CD4-positive, alpha-beta T cell (primary cell): ENCODE measurements around the gene BCL11B. TPM values are rescaled to one million over a fixed set of nuclear protein-coding genes. Genes with fewer than 3 reads are reported as not detected.
A peak's percentile ranks its signal among the peaks of the same experiment; 100 is the strongest.

Experiments used
- ATAC-seq: fragments of 200-7000 bp; cut with Tn5 transposase; one replicate; pipeline ENCODE4 v1.10.0; 2022; ENCODE audit warnings: mild to moderate bottlenecking; ENCODE audit not compliant: poor library complexity
- CTCF ChIA-PET: fragments of 350-600 bp; sonication (Branson Sonifier 250); formaldehyde crosslinking; loops from one replicate; lab custom pipeline; 2021; ENCODE audit warnings: antibody characterized with exemption, inconsistent platforms; lab: Charles Lee
- POLR2A ChIA-PET: fragments of 350-600 bp; sonication (Branson Sonifier 250); formaldehyde crosslinking; loops from one replicate; lab custom pipeline; 2021; ENCODE audit warnings: antibody characterized with exemption, inconsistent platforms; lab: Charles Lee
- DNase-seq, 14 experiments: peaks; one replicate each; pipeline ENCODE4 v3.0.0-alpha.2; 2013 to 2020; ENCODE audit warnings: mixed read lengths in 2 of 14
- H3K27ac ChIP-seq, 2 donors: one replicate each; pipeline versions ENCODE4 v1.5.1 to v1.7.0; 2013; ENCODE audit warnings: low read length in 2 of 2, low read depth in 1 of 2, mild to moderate bottlenecking in 1 of 2
- H3K27me3 ChIP-seq, 2 experiments: 1 replicate in 1 of 2; 2 replicates in 1 of 2; pipeline versions ENCODE4 v1.6.1 to v1.7.0; 2013; ENCODE audit warnings: low read length in 2 of 2, control low read depth in 1 of 2, mild to moderate bottlenecking in 1 of 2, moderate library complexity in 1 of 2; ENCODE audit not compliant: insufficient read depth in 2 of 2, control insufficient read depth in 1 of 2
- H3K36me3 ChIP-seq: one replicate; pipeline ENCODE4 v1.6.1; 2013; ENCODE audit warnings: low read length, control low read depth; ENCODE audit not compliant: insufficient read depth
- H3K4me1 ChIP-seq: one replicate; pipeline ENCODE4 v1.6.1; 2013; ENCODE audit warnings: low read length, control low read depth; ENCODE audit not compliant: insufficient read depth
- H3K4me3 ChIP-seq: one replicate; pipeline ENCODE4 v1.5.1; 2013; ENCODE audit warnings: mild to moderate bottlenecking, low read length, moderate library complexity
- H3K9me3 ChIP-seq, 2 experiments: 1 replicate in 1 of 2; 2 replicates in 1 of 2; pipeline versions ENCODE4 v1.6.1 to v1.7.0; 2013; ENCODE audit warnings: low read length in 2 of 2, mild to moderate bottlenecking in 2 of 2, control low read depth in 1 of 2, moderate library complexity in 1 of 2; ENCODE audit not compliant: control insufficient read depth in 1 of 2, insufficient read depth in 1 of 2
- H3K27ac Mint-ChIP-seq: one replicate; pipeline ENCODE4 v1.8.0; 2020; ENCODE audit warnings: mixed read lengths
- H3K27me3 Mint-ChIP-seq: one replicate; pipeline ENCODE4 v1.8.0; 2021; ENCODE audit warnings: mixed read lengths
- H3K36me3 Mint-ChIP-seq: one replicate; pipeline ENCODE4 v1.8.0; 2021; ENCODE audit warnings: low read depth, mixed read lengths
- H3K4me1 Mint-ChIP-seq: one replicate; pipeline ENCODE4 v1.8.0; 2021; ENCODE audit warnings: low read depth, mixed read lengths
- H3K4me3 Mint-ChIP-seq: one replicate; pipeline ENCODE4 v1.8.0; 2020; ENCODE audit warnings: mild to moderate bottlenecking, mixed read lengths
- H3K9me3 Mint-ChIP-seq: one replicate; pipeline ENCODE4 v1.8.0; 2020; ENCODE audit warnings: mixed read lengths
- intact Hi-C, 2 experiments: fragments of 100-400 bp; cut with DNase I in 1 of 2; cut with micrococcal nuclease in 1 of 2; formaldehyde crosslinking; loops; one replicate each; pipeline versions ENCODE4 v1.15.1 to v1.9.0; 2023 to 2025; cut with DNase I, micrococcal nuclease
- total RNA-seq, 174 experiments: library from RNA in 2 of 174; stranded (reverse) in 2 of 174; gene quantifications; one replicate each; pipeline ENCODE4 v1.2.3 and lab custom pipeline; 2021 to 2026
- TF ChIP-seq, protein P1 (sequence below): fragments of 200-600 bp; IDR thresholded peaks from one replicate; pipeline ENCODE4 v1.8.0; 2022; ENCODE audit warnings: antibody characterized with exemption, mild to moderate bottlenecking

Gene BCL11B
- total RNA-seq, 2 experiments from 2014 or later, result 244 to 254 TPM

DNA sequence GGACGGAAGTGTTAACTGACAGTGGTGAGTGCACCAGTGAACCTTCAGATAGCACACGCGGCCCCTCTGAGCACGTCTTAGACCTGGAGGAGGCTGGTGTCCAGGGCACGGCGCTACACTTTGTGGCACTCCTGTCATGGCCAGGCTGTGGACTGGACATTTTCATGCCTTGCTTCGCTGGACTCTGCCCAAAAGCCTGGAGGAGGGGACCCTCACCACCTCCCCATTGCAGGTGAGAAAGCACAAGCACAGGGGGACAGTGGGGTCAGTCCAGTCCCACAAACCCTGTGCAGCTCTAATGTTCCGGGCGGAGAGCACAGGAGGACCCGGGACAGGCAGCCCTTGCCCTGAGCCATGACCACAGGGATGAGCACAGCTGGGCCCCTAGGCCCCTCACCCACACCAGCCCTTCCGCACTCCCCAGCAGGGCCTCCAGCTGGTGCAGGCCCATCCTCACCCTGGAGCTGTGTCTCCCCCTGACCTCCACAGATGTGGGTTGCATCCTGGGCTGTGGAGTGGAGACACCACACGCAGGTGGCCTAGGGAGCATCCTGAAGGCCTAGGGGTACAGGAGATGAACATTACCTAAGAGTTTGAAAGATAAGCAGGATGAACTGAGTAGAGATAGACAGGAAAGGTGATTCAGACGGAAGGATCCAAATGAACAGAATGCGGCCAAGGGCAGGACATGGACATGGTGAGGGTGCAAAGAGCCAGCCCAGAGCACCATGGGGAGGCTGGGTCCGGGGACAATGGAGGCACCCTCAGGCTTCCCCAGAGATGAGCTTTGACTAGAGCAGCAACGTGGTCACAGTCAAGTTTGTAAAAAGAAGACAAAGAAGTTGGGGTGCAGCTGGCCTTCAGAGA, 132.8 kb downstream of the BCL11B start:
- Histone ChIP-seq H3K36me3 (no peaks in the 10 kb centered on the region), H3K27ac (no peak overlapping the region), H3K4me1 (peaks cover 15% of the 10 kb centered on the region), H3K27me3 (no peaks in the 10 kb centered on the region), H3K9me3 (no peaks in the 10 kb centered on the region), H3K4me3 (no peak overlapping the region)
- Mint-ChIP-seq H3K4me3 (no peak overlapping the region), H3K27ac (no peak overlapping the region), H3K27me3 (no peaks in the 10 kb centered on the region), H3K9me3 (no peaks in the 10 kb centered on the region), H3K36me3 (no peaks in the 10 kb centered on the region), H3K4me1 (peaks cover 18% of the 10 kb centered on the region)
- TF ChIP-seq, protein P1, sequence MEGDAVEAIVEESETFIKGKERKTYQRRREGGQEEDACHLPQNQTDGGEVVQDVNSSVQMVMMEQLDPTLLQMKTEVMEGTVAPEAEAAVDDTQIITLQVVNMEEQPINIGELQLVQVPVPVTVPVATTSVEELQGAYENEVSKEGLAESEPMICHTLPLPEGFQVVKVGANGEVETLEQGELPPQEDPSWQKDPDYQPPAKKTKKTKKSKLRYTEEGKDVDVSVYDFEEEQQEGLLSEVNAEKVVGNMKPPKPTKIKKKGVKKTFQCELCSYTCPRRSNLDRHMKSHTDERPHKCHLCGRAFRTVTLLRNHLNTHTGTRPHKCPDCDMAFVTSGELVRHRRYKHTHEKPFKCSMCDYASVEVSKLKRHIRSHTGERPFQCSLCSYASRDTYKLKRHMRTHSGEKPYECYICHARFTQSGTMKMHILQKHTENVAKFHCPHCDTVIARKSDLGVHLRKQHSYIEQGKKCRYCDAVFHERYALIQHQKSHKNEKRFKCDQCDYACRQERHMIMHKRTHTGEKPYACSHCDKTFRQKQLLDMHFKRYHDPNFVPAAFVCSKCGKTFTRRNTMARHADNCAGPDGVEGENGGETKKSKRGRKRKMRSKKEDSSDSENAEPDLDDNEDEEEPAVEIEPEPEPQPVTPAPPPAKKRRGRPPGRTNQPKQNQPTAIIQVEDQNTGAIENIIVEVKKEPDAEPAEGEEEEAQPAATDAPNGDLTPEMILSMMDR, result no peak
- ATAC-seq (no peak), DNase-seq (peak in 1 of 14 experiments; percentile 26)
- intact Hi-C loops, result no loop called here
- ChIA-PET POLR2A (interaction anchor here (1.0 kb wide), 1 partner anchor 11 kb away, joined by 3 read pairs; no protein-coding TSS in a partner anchor), CTCF (no interaction called here)

DNA sequence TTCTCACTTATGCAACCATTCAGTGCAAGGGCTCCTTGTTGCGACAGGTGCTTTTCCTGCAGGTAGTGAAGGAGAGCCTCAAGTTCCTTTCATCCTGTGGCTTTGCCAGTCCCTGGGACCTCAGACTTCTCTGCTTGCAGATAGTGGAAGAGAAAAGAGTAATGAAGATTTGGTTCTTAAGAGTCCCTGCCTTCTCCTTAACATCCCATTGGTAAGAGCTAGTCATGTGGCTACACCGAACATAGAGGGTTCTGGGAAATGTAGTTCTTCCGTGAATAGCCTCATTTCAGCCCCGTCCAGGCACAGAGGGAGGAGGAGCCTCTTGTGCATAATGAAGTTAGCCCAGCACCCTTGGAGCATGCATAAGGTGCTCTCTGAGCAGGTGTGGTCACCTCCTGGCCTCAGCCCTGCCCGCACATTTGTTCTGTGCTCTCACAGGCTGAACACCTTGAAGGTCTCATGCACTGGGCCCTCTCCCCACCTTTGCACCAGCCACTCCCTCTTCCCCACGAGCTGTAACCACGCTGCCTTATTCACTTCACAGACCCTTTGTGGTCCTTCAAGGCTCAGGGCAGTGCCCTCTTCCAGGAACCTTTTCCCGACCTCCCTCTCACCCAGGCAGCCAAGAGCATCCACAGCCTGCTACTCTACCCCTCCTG, 134.0 kb downstream of the BCL11B start:
- CTCF ChIA-PET, result no interaction called here
- intact Hi-C loops, result no loop called here

GRCh38 chr14:99137001-99137700, 134.8 kb downstream of the BCL11B start:
- Mint-ChIP-seq H3K9me3 (no peaks in the 10 kb centered on the region), H3K27me3 (no peaks in the 10 kb centered on the region), H3K4me1 (peaks cover 21% of the 10 kb centered on the region), H3K36me3 (no peaks in the 10 kb centered on the region), H3K4me3 (no peak overlapping the region), H3K27ac (no peak overlapping the region)
- TF ChIP-seq, protein P1, result no peak
- Histone ChIP-seq H3K27ac (no peak overlapping the region), H3K27me3 (no peaks in the 10 kb centered on the region), H3K4me1 (peaks cover 17% of the 10 kb centered on the region), H3K9me3 (no peaks in the 10 kb centered on the region), H3K36me3 (no peaks in the 10 kb centered on the region), H3K4me3 (no peak overlapping the region)
- ATAC-seq, result peak; percentile 20
- intact Hi-C loops, result no loop called here
- ChIA-PET CTCF (no interaction called here), POLR2A (interaction anchor here (0.9 kb wide), 1 partner anchor 10 kb away, joined by 3 read pairs; no protein-coding TSS in a partner anchor)
- DNase-seq, result peak in 1 of 14 experiments; percentile 16

More for the DNA sequence above, 134.0 kb downstream of the BCL11B start:
- no peaks in the 10 kb centered on the region for H3K36me3 Mint-ChIP-seq
- H3K27ac Mint-ChIP-seq, result no peak overlapping the region
- Histone ChIP-seq H3K9me3 (no peaks in the 10 kb centered on the region), H3K36me3 (no peaks in the 10 kb centered on the region), H3K27me3 (no peaks in the 10 kb centered on the region), H3K4me1 (peaks cover 17% of the 10 kb centered on the region), H3K4me3 (peak overlapping the region; percentile 8), H3K27ac (no peak overlapping the region)
- TF ChIP-seq, protein P1, result no peak
- DNase-seq, result peak in 3 of 14 experiments; percentile 32 to 46 (median 39)
- no peaks in the 10 kb centered on the region for H3K27me3 Mint-ChIP-seq
- peak overlapping the region; percentile 11 for H3K4me3 Mint-ChIP-seq
- POLR2A ChIA-PET, result interaction anchor here (0.9 to 1.0 kb wide), 2 partner anchors 11 to 12 kb away, joined by 3 read pairs; no protein-coding TSS in a partner anchor
- H3K4me1 Mint-ChIP-seq, result peaks cover 21% of the 10 kb centered on the region
- no peaks in the 10 kb centered on the region for H3K9me3 Mint-ChIP-seq
- ATAC-seq, result peak; percentile 86
